Measurements from ENCODE around the gene PTBP1. TPM values are rescaled to one million over a fixed set of nuclear protein-coding genes. Genes with fewer than 3 reads are reported as not detected.

The PTBP1 gene
- total and polyA plus RNA-seq, 4 donors: 72.9 to 147 (median 87.3) TPM

- Histone ChIP-seq H3K36me3 (ENCODE audit: control insufficient read depth in 4 of 4, insufficient read depth in 3 of 4, low read depth in 1 of 4, low read length in 3 of 4) (peaks cover 17 to 31% (median 26%) of the 10 kb centered on the region in 4 donors), H3K27ac (ENCODE audit: low read depth in 1 of 2, low read length in 2 of 2) (no peak overlapping the region), H3K9ac (ENCODE audit: low read depth in 1 of 2, low read length in 2 of 2) (no peak overlapping the region), H3K9me3 (ENCODE audit: control insufficient read depth in 4 of 4, low read length in 3 of 4) (no peaks in the 10 kb centered on the region), H3K4me1 (ENCODE audit: control insufficient read depth in 4 of 4, insufficient read depth in 4 of 4, low read length in 3 of 4) (no peaks in the 10 kb centered on the region), H3K27me3 (ENCODE audit: control insufficient read depth in 4 of 4, insufficient read depth in 4 of 4, low read length in 3 of 4) (no peaks in the 10 kb centered on the region), H3K4me3 (ENCODE audit: low read depth in 1 of 3, low read length in 3 of 3) (no peak overlapping the region)
- WGBS: 94% methylated on average over 87 of the region's 87 CpGs
- DNase-seq (ENCODE audit: low spot score): no peak
- no peak for TF ChIP-seq NR2F2 (IDR thresholded peaks at IDR 0.05)
- TF ChIP-seq FOXA2 (IDR thresholded peaks at IDR 0.05): no peak
- TF ChIP-seq TAF1 (conservative IDR thresholded peaks at IDR 0.05): no peak
- TF ChIP-seq HNF4G (IDR thresholded peaks at IDR 0.05): no peak
- TF ChIP-seq CTCF (IDR thresholded peaks at IDR 0.05; ENCODE audit: low read depth, low read length, missing input control): no peak
- no peak for TF ChIP-seq EGR1 (IDR thresholded peaks at IDR 0.05; ENCODE audit: low read depth in 2 of 2)
- no peak for TF ChIP-seq REST (IDR thresholded peaks at IDR 0.05)
- TF ChIP-seq ZBTB33 (IDR thresholded peaks at IDR 0.05): no peak
- no peak for TF ChIP-seq RAD21 (IDR thresholded peaks at IDR 0.05)
- no peak for TF ChIP-seq YY1 (IDR thresholded peaks at IDR 0.05)
- TF ChIP-seq ATF3 (IDR thresholded peaks at IDR 0.05): no peak
- no peak for TF ChIP-seq HNF4A (conservative IDR thresholded peaks at IDR 0.05)
- TF ChIP-seq RXRA (IDR thresholded peaks at IDR 0.05): no peak
- no peak for TF ChIP-seq JUND (IDR thresholded peaks at IDR 0.05)
- TF ChIP-seq GABPA (IDR thresholded peaks at IDR 0.05 in 1 of 2, conservative IDR thresholded peaks at IDR 0.05 in 1 of 2): no peak
- TF ChIP-seq FOXA1 (IDR thresholded peaks at IDR 0.05): no peak
- no peak for TF ChIP-seq MAX (IDR thresholded peaks at IDR 0.05)
- no peak for TF ChIP-seq SP1 (IDR thresholded peaks at IDR 0.05)
Measured at GRCh38 chr19:813219-814151, 16.2 kb downstream of the PTBP1 start.

All from liver (tissue), 9 donors.